Spleen (tissue), 11 donors: ENCODE data around the gene PACRG. TPM values are rescaled to one million over a fixed set of nuclear protein-coding genes. Genes with fewer than 3 reads are reported as not detected.

Source experiments
- DNase-seq: peaks from one replicate; pipeline ENCODE4 v3.0.0-alpha.2; 2020
- H3K27ac ChIP-seq, 8 donors: fragments of 200-600 bp; sonication (generic) in 7 of 8; 1 replicate in 4 of 8; 2 replicates in 4 of 8; pipeline versions ENCODE4 v1.5.0 to v1.8.0; 2016 to 2021; ENCODE audit warnings: inconsistent platforms in 4 of 8, mild to moderate bottlenecking in 4 of 8, moderate library complexity in 1 of 8
- H3K27me3 ChIP-seq, 7 donors: fragments of 200-600 bp; sonication (generic) in 6 of 7; replicated peaks in 1 of 7; 1 replicate in 4 of 7; 2 replicates in 3 of 7; pipeline versions ENCODE4 v1.5.0 to v1.8.0; 2016 to 2021; ENCODE audit warnings: inconsistent platforms in 3 of 7, mild to moderate bottlenecking in 1 of 7
- H3K36me3 ChIP-seq, 6 donors: fragments of 200-600 bp; sonication (generic) in 5 of 6; 1 replicate in 4 of 6; 2 replicates in 2 of 6; pipeline versions ENCODE4 v1.5.0 to v1.8.0; 2016 to 2021; ENCODE audit warnings: inconsistent platforms in 2 of 6
- H3K4me1 ChIP-seq, 6 donors: fragments of 200-600 bp; sonication (generic) in 5 of 6; 1 replicate in 3 of 6; 2 replicates in 3 of 6; pipeline versions ENCODE4 v1.5.0 to v1.8.0; 2016 to 2021; ENCODE audit warnings: inconsistent platforms in 3 of 6
- H3K4me3 ChIP-seq, 8 donors: fragments of 200-600 bp; sonication (generic) in 7 of 8; 1 replicate in 4 of 8; 2 replicates in 4 of 8; pipeline versions ENCODE4 v1.5.0 to v1.8.0; 2016 to 2021; ENCODE audit warnings: inconsistent platforms in 4 of 8, mild to moderate bottlenecking in 4 of 8, moderate library complexity in 2 of 8
- H3K9me3 ChIP-seq, 8 donors: fragments of 200-600 bp; sonication (generic) in 7 of 8; 1 replicate in 4 of 8; 2 replicates in 4 of 8; pipeline versions ENCODE4 v1.5.0 to v1.8.0; 2016 to 2021; ENCODE audit warnings: inconsistent platforms in 4 of 8
- CTCF ChIP-seq, 11 experiments: fragments of 200-600 bp in 7 of 11; fragments of 450-650 bp in 4 of 11; sonication (generic) in 4 of 11; IDR thresholded peaks in 8 of 11; conservative IDR thresholded peaks in 3 of 11; 1 replicate in 7 of 11; 2 replicates in 4 of 11; pipeline versions ENCODE4 v1.4.0 to v1.8.0; 2016 to 2021; ENCODE audit warnings: antibody characterized with exemption in 11 of 11, inconsistent platforms in 4 of 11, mild to moderate bottlenecking in 1 of 11
- POLR2A ChIP-seq, 3 donors: fragments of 450-650 bp; IDR thresholded peaks; one replicate each; pipeline ENCODE4 v1.5.1; 2017; ENCODE audit warnings: antibody characterized with exemption in 3 of 3, mild to moderate bottlenecking in 1 of 3
- POLR2AphosphoS5 ChIP-seq, 3 donors: sonication (generic); formaldehyde crosslinking; IDR thresholded peaks; one replicate each; pipeline ENCODE4 v1.5.1; 2017; ENCODE audit warnings: antibody characterized with exemption in 3 of 3
- WGBS, 5 donors: extraction: QIAGEN DNeasy Blood & Tissue Kit in 3 of 5; methylation state at CpG; one replicate each; pipeline versions ENCODE4 v1.1.5 to v1.1.7; 2013 to 2018; 5-methylcytosine and 5-hydroxymethylcytosine counted together
- intact Hi-C: fragments of 100-400 bp; cut with DNase I; formaldehyde crosslinking; loops from one replicate; pipeline ENCODE4 v1.15.0; 2023; ENCODE audit warnings: low total_unique reads
- polyA plus RNA-seq, 3 donors: library from polyadenylated mRNA; stranded (reverse); fragments of 200-250 nt; gene quantifications; one replicate each; pipeline ENCODE4 v1.2.1, GENCODE V29; 2013
- total RNA-seq, 7 donors: library from RNA; depleted of rRNA in 3 of 7; stranded (reverse); fragments of >200 nt in 3 of 7; fragmentation: NEBNext Ultra II Directional in 4 of 7; extraction: Animal tissue kit (Norgen Biotek cat#: 25700) in 4 of 7; gene quantifications; one replicate each; pipeline versions ENCODE4 v1.1.0 to v1.2.1, GENCODE V29; 2016 to 2021
- donor health status: healthy with polysubstance abuse.
- donor health status: DM: no; HTN: no; CAD: no; lungs with moderate emphysema.
- donor health status: DM: no; HTN: no; CAD: no.
- donor health status: Bipolar disorder and iron deficiency.
- donor health status: healthy.
- donor health status: DM: no; HTN: no; CAD: no.
- donor health status: DM: yes; HTN: yes; CAD: no.

Gene PACRG
- total and polyA plus RNA-seq, 10 donors, result 0.32 to 2.0 (median 1.0) TPM; not detected in 5

- intact Hi-C loops, result no loop called here
- Histone ChIP-seq H3K4me1 (no peaks in the 10 kb centered on the region), H3K27ac (no peak overlapping the region), H3K9me3 (no peaks in the 10 kb centered on the region), H3K27me3 (no peaks in the 10 kb centered on the region), H3K4me3 (no peak overlapping the region), H3K36me3 (no peaks in the 10 kb centered on the region)
- TF ChIP-seq POLR2AphosphoS5 (IDR thresholded peaks at IDR 0.05) (no peak), POLR2A (IDR thresholded peaks at IDR 0.05) (no peak)
- no peak for DNase-seq
Measured at GRCh38 chr6:163282672-163283071, 554.9 kb downstream of the PACRG start.

GRCh38 chr6:163284151-163284550, 556.4 kb downstream of the PACRG start:
- 52 to 76% (median 69%) methylated on average over 5 of the region's 5 CpGs for WGBS, 5 donors

GRCh38 chr6:163285691-163286090, 557.9 kb downstream of the PACRG start:
- intact Hi-C loops, result no loop called here
- Histone ChIP-seq H3K9me3 (no peaks in the 10 kb centered on the region), H3K27ac (no peak overlapping the region), H3K4me1 (no peaks in the 10 kb centered on the region), H3K27me3 (no peaks in the 10 kb centered on the region), H3K4me3 (no peak overlapping the region), H3K36me3 (no peaks in the 10 kb centered on the region)
- TF ChIP-seq POLR2AphosphoS5 (IDR thresholded peaks at IDR 0.05) (no peak), CTCF (IDR thresholded peaks at IDR 0.05 in 8 of 11, conservative IDR thresholded peaks at IDR 0.05 in 3 of 11) (no peak), POLR2A (IDR thresholded peaks at IDR 0.05) (no peak)
- WGBS, 5 donors, result 91 to 93% (median 92%) methylated on average over 7 of the region's 7 CpGs
- DNase-seq, result no peak

More at GRCh38 chr6:163284151-163284550, 556.4 kb downstream of the PACRG start:
- intact Hi-C loops, result no loop called here
- TF ChIP-seq POLR2A (IDR thresholded peaks at IDR 0.05) (no peak), POLR2AphosphoS5 (IDR thresholded peaks at IDR 0.05) (no peak), CTCF (IDR thresholded peaks at IDR 0.05 in 8 of 11, conservative IDR thresholded peaks at IDR 0.05 in 3 of 11) (no peak)
- no peak for DNase-seq
- H3K36me3 ChIP-seq, result no peaks in the 10 kb centered on the region
- no peak overlapping the region for H3K27ac ChIP-seq
- no peaks in the 10 kb centered on the region for H3K27me3 ChIP-seq
- H3K9me3 ChIP-seq, result no peaks in the 10 kb centered on the region
- H3K4me3 ChIP-seq, result no peak overlapping the region
- no peaks in the 10 kb centered on the region for H3K4me1 ChIP-seq

GRCh38 chr6:163287626-163288025, 559.9 kb downstream of the PACRG start:
- no peaks in the 10 kb centered on the region for H3K4me1 ChIP-seq
- no peaks in the 10 kb centered on the region for H3K36me3 ChIP-seq
- H3K27ac ChIP-seq, result no peak overlapping the region
- no peak for DNase-seq
- intact Hi-C loops, result no loop called here
- no peaks in the 10 kb centered on the region for H3K9me3 ChIP-seq
- no peak for TF ChIP-seq POLR2A (IDR thresholded peaks at IDR 0.05)
- no peak for TF ChIP-seq POLR2AphosphoS5 (IDR thresholded peaks at IDR 0.05)
- TF ChIP-seq CTCF (IDR thresholded peaks at IDR 0.05 in 8 of 11, conservative IDR thresholded peaks at IDR 0.05 in 3 of 11), result no peak
- H3K4me3 ChIP-seq, result no peak overlapping the region
- H3K27me3 ChIP-seq, result no peaks in the 10 kb centered on the region
- WGBS, 5 donors, result 81 to 92% (median 92%) methylated on average over 8 of the region's 8 CpGs

GRCh38 chr6:163288066-163288465, 560.3 kb downstream of the PACRG start:
- H3K27ac ChIP-seq, result no peak overlapping the region
- 91 to 94% (median 93%) methylated on average over 8 of the region's 8 CpGs for WGBS, 5 donors
- no peaks in the 10 kb centered on the region for H3K9me3 ChIP-seq
- H3K4me1 ChIP-seq, result no peaks in the 10 kb centered on the region
- H3K4me3 ChIP-seq, result no peak overlapping the region
- no peaks in the 10 kb centered on the region for H3K36me3 ChIP-seq
- TF ChIP-seq CTCF (IDR thresholded peaks at IDR 0.05 in 8 of 11, conservative IDR thresholded peaks at IDR 0.05 in 3 of 11) (no peak), POLR2A (IDR thresholded peaks at IDR 0.05) (no peak), POLR2AphosphoS5 (IDR thresholded peaks at IDR 0.05) (no peak)
- H3K27me3 ChIP-seq, result no peaks in the 10 kb centered on the region
- intact Hi-C loops, result no loop called here
- no peak for DNase-seq
